Left colon (tissue), 2 donors: ENCODE results near the gene CEL. TPM values are rescaled to one million over a fixed set of nuclear protein-coding genes. Genes with fewer than 3 reads are reported as not detected.
A peak's percentile ranks its signal among the peaks of the same experiment; 100 is the strongest.
"Not testable (repeated sequence)": the region's sequence is repeated elsewhere in the genome, so short reads cannot be mapped to it uniquely, and the experiment has no call there.

Experiments
- ATAC-seq: fragments of 200-7000 bp; cut with Tn5 transposase; one replicate; pipeline ENCODE4 v1.9.1; 2020; ENCODE audit warnings: mild to moderate bottlenecking, moderate library complexity
- DNase-seq, 2 donors: peaks; one replicate each; pipeline ENCODE4 v3.0.0-alpha.2; 2020
- intact Hi-C, 2 donors: fragments of 100-400 bp; cut with DNase I in 1 of 2; cut with micrococcal nuclease in 1 of 2; formaldehyde crosslinking; loops; one replicate each; pipeline versions ENCODE4 v1.11.2 to v1.14.0; 2022; cut with DNase I, micrococcal nuclease
- total RNA-seq, 2 donors: library from RNA; stranded (reverse); fragmentation: NEBNext Ultra II Directional; extraction: Animal tissue kit (Norgen Biotek cat#: 25700); gene quantifications; one replicate each; pipeline ENCODE4 v1.2.1, GENCODE V29; 2021
- donor health status: DM: no; HTN: no; CAD: no.
- donor health status: DM: yes; HTN: yes; CAD: no.

CEL gene
- total RNA-seq, 2 donors from 2014 or later = 0.64 to 2.4 TPM

- DNase-seq (no peak), ATAC-seq (peak; percentile 67)
These were observed 1.4 kb upstream of the CEL start for GRCh38 chr9:133060417-133060841.

GRCh38 chr9:133061019-133061763 is 590 bp upstream of the CEL start:
- ATAC-seq, DNase-seq, intact Hi-C loops: not testable (repeated sequence)

More at GRCh38 chr9:133060417-133060841, 1.4 kb upstream of the CEL start:
- intact Hi-C loops = no loop called here

- DNase-seq, ATAC-seq, intact Hi-C loops: not testable (repeated sequence)
These were observed 788 bp downstream of the CEL start for GRCh38 chr9:133062569-133062968.

GRCh38 chr9:133063159-133063499 is 1.3 kb downstream of the CEL start:
- DNase-seq = no peak
- no peak for ATAC-seq
- intact Hi-C loops = no loop called here

GRCh38 chr9:133063500-133064231 is 1.9 kb downstream of the CEL start:
- intact Hi-C loops = no loop called here
- no peak for DNase-seq
- ATAC-seq = no peak

GRCh38 chr9:133064241-133065069 is 2.7 kb downstream of the CEL start:
- ATAC-seq = no peak

GRCh38 chr9:133065070-133065388 is 3.2 kb downstream of the CEL start:
- intact Hi-C loops = no loop called here
- no peak for ATAC-seq
- DNase-seq = no peak

More at GRCh38 chr9:133064241-133065069, 2.7 kb downstream of the CEL start:
- DNase-seq = no peak
- intact Hi-C loops = no loop called here

- ATAC-seq (no peak), DNase-seq (no peak)
- intact Hi-C loops = no loop called here
These were observed 4.6 kb downstream of the CEL start for GRCh38 chr9:133066181-133066983.

- no peak for ATAC-seq
- intact Hi-C loops = no loop called here
- DNase-seq = no peak
These were observed 5.2 kb downstream of the CEL start for GRCh38 chr9:133067006-133067405.

- DNase-seq = no peak
- intact Hi-C loops = no loop called here
These were observed 6.0 kb downstream of the CEL start for GRCh38 chr9:133067813-133068212.

GRCh38 chr9:133068431-133068830 is 6.7 kb downstream of the CEL start:
- intact Hi-C loops, DNase-seq, ATAC-seq: not testable (repeated sequence)

More at GRCh38 chr9:133067813-133068212, 6.0 kb downstream of the CEL start:
- no peak for ATAC-seq

GRCh38 chr9:133070500-133070961 is 8.8 kb downstream of the CEL start:
- ATAC-seq, intact Hi-C loops, DNase-seq: not testable (repeated sequence)

- ATAC-seq, intact Hi-C loops, DNase-seq: not testable (repeated sequence)
These were observed 9.2 kb downstream of the CEL start for GRCh38 chr9:133070985-133071384.

GRCh38 chr9:133071484-133072150 is 9.8 kb downstream of the CEL start:
- intact Hi-C loops = no loop called here
- no peak for ATAC-seq

GRCh38 chr9:133072210-133072609 is 10.4 kb downstream of the CEL start:
- DNase-seq = peak in 1 of 2 donors; percentile 7
- ATAC-seq, intact Hi-C loops: not testable (repeated sequence)

More at GRCh38 chr9:133071484-133072150, 9.8 kb downstream of the CEL start:
- DNase-seq = peak in 1 of 2 donors; percentile 10

- DNase-seq = no peak
- intact Hi-C loops = no loop called here
- no peak for ATAC-seq
These were observed 11.6 kb downstream of the CEL start for GRCh38 chr9:133073086-133074014.
